Uterus (tissue), 4 donors: ENCODE results near the gene TRAPPC12. TPM values are rescaled to one million over a fixed set of nuclear protein-coding genes. Genes with fewer than 3 reads are reported as not detected.
A peak's percentile ranks its signal among the peaks of the same experiment; 100 is the strongest.
"Not testable (repeated sequence)": the region's sequence is repeated elsewhere in the genome, so short reads cannot be mapped to it uniquely, and the experiment has no call there.

Source experiments
- DNase-seq, 2 donors: peaks; one replicate each; pipeline ENCODE4 v3.0.0-alpha.2; 2019 to 2020
- H3K27ac ChIP-seq, 2 donors: fragments of 200-600 bp; sonication (generic); 1 replicate in 1 of 2; 2 replicates in 1 of 2; pipeline ENCODE4 v1.5.1; 2016 to 2018
- H3K27me3 ChIP-seq, 2 donors: fragments of 200-600 bp; sonication (generic); one replicate each; pipeline ENCODE4 v1.5.1; 2018 to 2019; ENCODE audit warnings: control low read depth in 1 of 2
- H3K36me3 ChIP-seq, 2 donors: fragments of 200-600 bp; sonication (generic); one replicate each; pipeline ENCODE4 v1.5.1; 2019; ENCODE audit warnings: control low read depth in 1 of 2
- H3K4me1 ChIP-seq, 2 donors: fragments of 200-600 bp; sonication (generic); one replicate each; pipeline ENCODE4 v1.5.1; 2018 to 2019; ENCODE audit warnings: control low read depth in 1 of 2
- H3K4me3 ChIP-seq, 2 donors: fragments of 200-600 bp; sonication (generic); 1 replicate in 1 of 2; 2 replicates in 1 of 2; pipeline ENCODE4 v1.5.1; 2018 to 2019; ENCODE audit warnings: mild to moderate bottlenecking in 1 of 2
- H3K9me3 ChIP-seq, 2 donors: fragments of 200-600 bp; sonication (generic); one replicate each; pipeline ENCODE4 v1.5.1; 2019; ENCODE audit warnings: control low read depth in 1 of 2
- POLR2A ChIP-seq, 2 donors: fragments of 450-650 bp; IDR thresholded peaks; one replicate each; pipeline ENCODE4 v1.6.1; 2016; ENCODE audit warnings: antibody characterized with exemption in 2 of 2, mild to moderate bottlenecking in 1 of 2, moderate library complexity in 1 of 2
- intact Hi-C: fragments of 100-400 bp; cut with DNase I; formaldehyde crosslinking; loops from one replicate; pipeline ENCODE4 v1.15.1; 2023; ENCODE audit warnings: low total_unique reads
- total RNA-seq, 4 donors: library from RNA; depleted of rRNA in 3 of 4; stranded (reverse); fragments of >200 nt in 3 of 4; gene quantifications; one replicate each; pipeline versions ENCODE4 v1.1.0 to v1.2.4, GENCODE V29; 2014 to 2023
- TF ChIP-seq, protein P1 (sequence below), 4 experiments: fragments of 200-600 bp in 2 of 4; fragments of 450-650 bp in 2 of 4; sonication (generic) in 2 of 4; IDR thresholded peaks; one replicate each; pipeline ENCODE4 v1.5.1; 2016 to 2019; ENCODE audit warnings: antibody characterized with exemption in 4 of 4, mild to moderate bottlenecking in 2 of 4, moderate library complexity in 1 of 4
- donor health status: DM: yes; HTN: yes; CAD: no.

The TRAPPC12 gene
- total RNA-seq, 4 donors from 2014 or later, result 15.6 to 149 (median 66.5) TPM

DNA sequence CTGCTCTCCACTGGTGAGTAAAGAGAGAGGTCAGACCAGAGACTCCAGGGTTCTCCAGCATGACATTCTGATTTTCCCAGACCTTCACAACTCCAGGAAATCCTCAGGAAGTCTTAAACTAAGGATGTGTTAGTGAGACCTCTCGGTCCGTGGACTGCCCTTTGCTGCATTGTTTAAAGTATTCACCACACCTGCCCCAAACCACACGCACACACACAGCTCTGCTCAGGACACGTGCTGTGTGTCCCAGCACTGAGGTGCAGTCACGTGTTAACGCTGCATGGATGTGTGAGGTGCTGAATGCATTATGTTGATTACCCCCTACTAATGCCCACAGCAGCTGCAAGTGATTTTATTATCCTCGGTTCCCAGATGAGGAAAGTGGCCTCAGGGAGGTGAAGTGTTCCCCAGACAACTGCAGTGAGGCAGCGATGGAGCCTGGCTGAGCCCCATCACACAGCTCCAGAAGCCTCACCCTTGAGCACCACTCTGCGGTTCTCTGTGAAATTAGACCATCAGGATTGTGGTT lies 68.4 kb downstream of the TRAPPC12 start:
- Histone ChIP-seq H3K27ac (peak overlapping the region; percentile 48 to 57), H3K4me1 (no peaks in the 10 kb centered on the region), H3K9me3 (no peaks in the 10 kb centered on the region), H3K4me3 (no peak overlapping the region), H3K36me3 (no peaks in the 10 kb centered on the region), H3K27me3 (no peaks in the 10 kb centered on the region)
- TF ChIP-seq POLR2A (IDR thresholded peaks at IDR 0.05), result no peak
- TF ChIP-seq, protein P1, sequence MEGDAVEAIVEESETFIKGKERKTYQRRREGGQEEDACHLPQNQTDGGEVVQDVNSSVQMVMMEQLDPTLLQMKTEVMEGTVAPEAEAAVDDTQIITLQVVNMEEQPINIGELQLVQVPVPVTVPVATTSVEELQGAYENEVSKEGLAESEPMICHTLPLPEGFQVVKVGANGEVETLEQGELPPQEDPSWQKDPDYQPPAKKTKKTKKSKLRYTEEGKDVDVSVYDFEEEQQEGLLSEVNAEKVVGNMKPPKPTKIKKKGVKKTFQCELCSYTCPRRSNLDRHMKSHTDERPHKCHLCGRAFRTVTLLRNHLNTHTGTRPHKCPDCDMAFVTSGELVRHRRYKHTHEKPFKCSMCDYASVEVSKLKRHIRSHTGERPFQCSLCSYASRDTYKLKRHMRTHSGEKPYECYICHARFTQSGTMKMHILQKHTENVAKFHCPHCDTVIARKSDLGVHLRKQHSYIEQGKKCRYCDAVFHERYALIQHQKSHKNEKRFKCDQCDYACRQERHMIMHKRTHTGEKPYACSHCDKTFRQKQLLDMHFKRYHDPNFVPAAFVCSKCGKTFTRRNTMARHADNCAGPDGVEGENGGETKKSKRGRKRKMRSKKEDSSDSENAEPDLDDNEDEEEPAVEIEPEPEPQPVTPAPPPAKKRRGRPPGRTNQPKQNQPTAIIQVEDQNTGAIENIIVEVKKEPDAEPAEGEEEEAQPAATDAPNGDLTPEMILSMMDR (IDR thresholded peaks at IDR 0.05), result no peak
- no peak for DNase-seq
- intact Hi-C loops, result no loop called here

DNA sequence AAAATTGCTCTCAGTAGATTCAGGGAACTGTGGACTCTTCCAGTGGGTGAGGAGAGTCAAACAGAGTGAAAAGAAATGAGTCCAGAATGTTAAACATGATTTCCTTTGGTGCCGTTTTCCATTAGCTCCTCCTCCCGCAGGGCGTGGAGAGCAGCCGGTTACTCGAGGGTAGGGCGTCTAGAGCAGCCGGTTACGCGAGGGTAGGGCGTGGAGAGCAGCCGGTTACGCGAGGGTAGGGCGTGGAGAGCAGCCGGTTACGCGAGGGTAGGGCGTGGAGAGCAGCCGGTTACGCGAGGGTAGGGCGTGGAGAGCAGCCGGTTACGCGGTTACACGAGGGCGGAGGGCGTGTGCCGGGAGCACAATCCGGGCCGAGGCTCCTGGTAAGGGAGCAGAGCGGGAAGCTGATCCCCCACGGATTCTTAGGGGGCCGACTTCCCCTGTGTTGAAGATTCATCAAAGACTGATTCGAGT lies 69.0 kb downstream of the TRAPPC12 start:
- H3K9me3 ChIP-seq, intact Hi-C loops, H3K4me1 ChIP-seq, H3K36me3 ChIP-seq, H3K27me3 ChIP-seq: not testable (repeated sequence)
- H3K4me3 ChIP-seq, result peak overlapping the region in 1 of 2 donors; percentile 18
- DNase-seq, result peak in 1 of 2 donors; percentile 64
- peak overlapping the region; percentile 48 to 57 for H3K27ac ChIP-seq

DNA sequence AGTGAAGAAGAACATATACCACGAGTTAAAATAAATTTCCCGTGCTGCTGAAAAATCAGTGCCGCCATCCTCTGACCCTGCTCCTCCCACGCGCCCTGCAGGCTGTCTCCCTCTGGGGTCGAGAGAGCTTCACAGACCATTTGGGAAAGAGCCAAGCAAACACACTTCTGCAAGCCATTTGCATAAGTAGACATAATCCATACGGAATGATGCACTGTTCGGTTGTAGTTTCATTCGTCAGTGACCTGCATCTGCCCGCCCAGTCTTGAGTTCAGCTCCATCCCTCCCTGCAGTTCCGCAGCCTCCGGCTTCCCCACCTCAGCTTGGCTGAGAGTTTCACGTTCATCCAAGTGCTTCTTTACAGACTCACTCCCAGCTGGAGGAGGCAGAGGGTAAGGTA lies 69.6 kb downstream of the TRAPPC12 start:
- peak in 1 of 2 donors; percentile 26 for DNase-seq
- Histone ChIP-seq H3K4me3 (no peak overlapping the region), H3K27ac (peak overlapping the region; percentile 48 to 57), H3K27me3 (no peaks in the 10 kb centered on the region), H3K9me3 (no peaks in the 10 kb centered on the region), H3K4me1 (no peaks in the 10 kb centered on the region), H3K36me3 (no peaks in the 10 kb centered on the region)
- no peak for TF ChIP-seq POLR2A (IDR thresholded peaks at IDR 0.05)
- TF ChIP-seq, protein P1 (IDR thresholded peaks at IDR 0.05), result no peak
- intact Hi-C loops, result no loop called here

DNA sequence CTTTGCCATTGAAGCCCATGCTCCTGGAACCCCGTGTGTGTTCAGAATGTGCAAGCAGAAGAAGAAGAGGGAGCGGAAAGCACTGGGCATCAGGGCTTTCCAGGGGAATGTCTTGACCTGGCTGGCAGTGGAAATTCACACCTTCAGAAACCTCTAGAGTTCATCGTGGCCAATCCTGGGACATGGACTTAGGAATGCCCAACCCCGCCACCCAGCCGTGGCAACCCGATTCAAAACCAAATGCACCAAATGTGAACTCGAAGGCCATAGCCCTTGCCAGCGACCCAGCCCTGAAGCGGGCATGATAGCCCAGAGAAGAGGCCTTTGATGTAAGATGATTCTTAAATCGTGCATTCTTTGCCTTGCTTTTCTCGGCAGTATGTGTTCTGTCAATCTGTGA lies 70.4 kb downstream of the TRAPPC12 start:
- Histone ChIP-seq H3K4me3 (no peak overlapping the region), H3K27ac (peak overlapping the region; percentile 8 to 57), H3K9me3 (no peaks in the 10 kb centered on the region), H3K36me3 (no peaks in the 10 kb centered on the region), H3K4me1 (no peaks in the 10 kb centered on the region), H3K27me3 (no peaks in the 10 kb centered on the region)
- intact Hi-C loops, result no loop called here
- TF ChIP-seq POLR2A (IDR thresholded peaks at IDR 0.05), result no peak
- TF ChIP-seq, protein P1 (IDR thresholded peaks at IDR 0.05), result no peak
- no peak for DNase-seq

DNA sequence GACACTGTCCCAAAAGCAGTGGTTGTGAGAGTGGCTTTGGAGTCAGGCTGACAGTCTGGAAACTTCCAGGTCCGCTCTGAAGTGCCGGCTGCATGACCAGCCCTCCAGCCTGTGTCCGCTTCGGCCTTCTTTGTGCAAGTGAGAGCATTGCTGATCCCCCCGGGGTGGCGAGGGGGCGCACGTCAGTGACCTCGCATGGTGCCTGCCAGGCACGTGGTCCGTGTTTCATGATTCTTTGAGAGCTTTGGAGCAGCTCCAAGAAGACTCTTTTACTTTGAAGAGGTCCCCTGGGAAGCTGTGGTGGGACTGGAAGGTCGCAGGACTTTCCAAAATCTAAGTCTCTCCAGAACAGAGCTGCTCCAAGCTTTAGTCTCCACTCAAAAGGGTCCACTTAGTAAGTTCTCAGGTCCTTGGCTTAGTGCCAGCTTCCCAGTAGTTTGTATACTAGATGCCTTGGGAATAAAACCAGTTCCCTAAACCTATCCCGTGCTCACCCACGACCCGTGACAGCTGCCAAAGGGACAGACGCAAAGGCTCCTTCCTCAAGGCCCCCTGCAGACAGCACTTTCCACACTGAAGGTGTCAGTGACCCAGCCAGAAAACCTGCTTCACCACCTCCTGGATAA lies 71.0 kb downstream of the TRAPPC12 start:
- Histone ChIP-seq H3K4me1 (no peaks in the 10 kb centered on the region), H3K36me3 (no peaks in the 10 kb centered on the region), H3K4me3 (no peak overlapping the region), H3K9me3 (no peaks in the 10 kb centered on the region), H3K27me3 (no peaks in the 10 kb centered on the region), H3K27ac (peak overlapping the region; percentile 8 to 57)
- intact Hi-C loops, result no loop called here
- TF ChIP-seq, protein P1 (IDR thresholded peaks at IDR 0.05), result no peak
- no peak for TF ChIP-seq POLR2A (IDR thresholded peaks at IDR 0.05)
- peak in 1 of 2 donors; percentile 18 for DNase-seq
